SU-DHL-6 (cell line): ENCODE measurements around the gene MEFV.

Experiments
- H2AFZ ChIP-seq: fragments of 200-600 bp; sonication (generic); 2 replicates; pipeline ENCODE4 v1.6.1; 2014; ENCODE audit warnings: low read depth, mild to moderate bottlenecking, moderate library complexity, mixed read lengths, antibody characterized with exemption, low read length; ENCODE audit not compliant: severe bottlenecking
- H3F3A ChIP-seq: fragments of 200-600 bp; shearing (Covaris generic); 2 replicates; pipeline ENCODE4 v1.6.0; 2016; ENCODE audit warnings: antibody characterized with exemption, mild to moderate bottlenecking; ENCODE audit not compliant: insufficient read depth
- H3K27ac ChIP-seq: fragments of 200-600 bp; sonication (generic); 2 replicates; pipeline ENCODE4 v1.5.1; 2016; ENCODE audit warnings: low read depth, mild to moderate bottlenecking, low read length, moderate library complexity, mixed read lengths
- H3K27me3 ChIP-seq: fragments of 200-600 bp; sonication (generic), shearing (Covaris generic); 2 replicates; pipeline ENCODE4 v1.6.0; 2014; ENCODE audit warnings: mild to moderate bottlenecking, low read length
- H3K36me3 ChIP-seq: fragments of 200-600 bp; sonication (generic); 2 replicates; pipeline ENCODE4 v1.6.1; 2014; ENCODE audit warnings: mild to moderate bottlenecking, low read length, mixed read lengths
- H3K4me2 ChIP-seq: fragments of 300-600, 200-600 bp; shearing (Covaris generic), sonication (generic); 2 replicates; pipeline ENCODE4 v1.6.0; 2014; ENCODE audit warnings: low read length, low read depth, mild to moderate bottlenecking; ENCODE audit not compliant: poor library complexity, severe bottlenecking
- H3K4me3 ChIP-seq: fragments of 200-600 bp; sonication (generic); 2 replicates; pipeline ENCODE4 v1.5.1; 2014; ENCODE audit warnings: antibody characterized with exemption, low read length, mild to moderate bottlenecking, mixed read lengths; ENCODE audit not compliant: insufficient read depth, poor library complexity, severe bottlenecking
- H3K79me2 ChIP-seq: fragments of 200-600 bp; sonication (generic); 2 replicates; pipeline ENCODE4 v1.6.1; 2014; ENCODE audit warnings: mild to moderate bottlenecking, low read length, moderate library complexity; ENCODE audit not compliant: insufficient read depth
- H3K9ac ChIP-seq: fragments of 200-600 bp; sonication (generic); 2 replicates; pipeline ENCODE4 v1.7.0; 2014; ENCODE audit warnings: mild to moderate bottlenecking, low read length
- H3K9me2 ChIP-seq: fragments of 200-600 bp; sonication (generic); replicated peaks from 2 replicates; pipeline ENCODE4 v1.6.1; 2014; ENCODE audit warnings: low read length; ENCODE audit not compliant: insufficient read depth
- H3K9me3 ChIP-seq: fragments of 200-600 bp; sonication (generic); 2 replicates; pipeline ENCODE4 v1.6.1; 2014; ENCODE audit warnings: low read length, mixed read lengths; ENCODE audit not compliant: insufficient read depth
- H4K20me1 ChIP-seq: fragments of 200-600 bp; sonication (generic); 2 replicates; pipeline ENCODE4 v1.6.1; 2014; ENCODE audit warnings: low read depth, mild to moderate bottlenecking, antibody characterized with exemption, low read length, moderate library complexity, mixed read lengths
- CTCF ChIP-seq: fragments of 200-600 bp; sonication (generic); IDR thresholded peaks from one replicate; pipeline ENCODE4 v1.5.1; 2017; ENCODE audit warnings: antibody characterized with exemption, mild to moderate bottlenecking, low read length, moderate library complexity; ENCODE audit not compliant: insufficient read depth, poor library complexity, severe bottlenecking
- EZH2phosphoT487 ChIP-seq: fragments of 200-600 bp; sonication (generic), shearing (Covaris generic); conservative IDR thresholded peaks from 2 replicates; pipeline ENCODE4 v1.6.1; 2018; ENCODE audit warnings: mild to moderate bottlenecking, antibody characterized with exemption, low read length, moderate library complexity, mixed read lengths

The MEFV gene

GRCh38 chr16:3193221-3194212 is 62.9 kb downstream of the MEFV start:
- Histone ChIP-seq H3K9me2 (no peaks in the 10 kb centered on the region), H4K20me1 (no peaks in the 10 kb centered on the region), H3K9ac (no peak overlapping the region), H3K27ac (no peak overlapping the region), H3K27me3 (peaks cover 5% of the 10 kb centered on the region; the same call in 1 of the 2 replicates), H2AFZ (no peak overlapping the region), H3K36me3 (no peaks in the 10 kb centered on the region), H3F3A (no peaks in the 10 kb centered on the region), H3K9me3 (no peaks in the 10 kb centered on the region), H3K4me2 (no peak overlapping the region), H3K4me3 (no peak overlapping the region), H3K79me2 (no peaks in the 10 kb centered on the region)
- TF ChIP-seq EZH2phosphoT487 (no peak), CTCF (no peak)

GRCh38 chr16:3192476-3193019 is 63.9 kb downstream of the MEFV start:
- Histone ChIP-seq H2AFZ (no peak overlapping the region), H3K79me2 (no peaks in the 10 kb centered on the region), H3K36me3 (no peaks in the 10 kb centered on the region), H3K9me2 (no peaks in the 10 kb centered on the region), H3F3A (no peaks in the 10 kb centered on the region), H3K4me2 (no peak overlapping the region), H4K20me1 (no peaks in the 10 kb centered on the region), H3K9me3 (no peaks in the 10 kb centered on the region), H3K4me3 (no peak overlapping the region), H3K27ac (no peak overlapping the region), H3K9ac (no peak overlapping the region), H3K27me3 (peaks cover 5% of the 10 kb centered on the region; the same call in 1 of the 2 replicates)
- TF ChIP-seq CTCF: no peak
- no peak for TF ChIP-seq EZH2phosphoT487
